ENCODE results near the gene MAGI2.

The MAGI2 gene

DNA sequence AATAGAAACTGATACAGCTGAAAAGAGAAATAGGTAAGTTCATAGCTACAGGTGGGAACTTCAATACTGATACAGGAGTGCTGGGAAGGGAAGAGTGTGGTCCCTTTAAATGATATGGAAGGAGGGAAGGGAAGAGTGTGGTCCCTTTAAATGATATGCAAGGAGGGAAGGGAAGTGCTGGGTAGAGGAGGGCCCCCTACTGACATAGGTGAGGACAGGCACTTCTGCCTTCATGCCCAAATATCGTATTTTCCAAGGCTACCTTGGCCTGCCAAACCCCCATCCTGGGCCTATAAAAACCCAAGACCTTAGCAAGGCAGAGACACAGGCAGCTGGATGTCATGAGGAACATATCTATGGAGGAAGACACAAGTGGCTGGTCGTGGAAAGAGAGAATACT, 92.3 kb downstream of the MAGI2 start:
- DNase-seq = no peak

DNA sequence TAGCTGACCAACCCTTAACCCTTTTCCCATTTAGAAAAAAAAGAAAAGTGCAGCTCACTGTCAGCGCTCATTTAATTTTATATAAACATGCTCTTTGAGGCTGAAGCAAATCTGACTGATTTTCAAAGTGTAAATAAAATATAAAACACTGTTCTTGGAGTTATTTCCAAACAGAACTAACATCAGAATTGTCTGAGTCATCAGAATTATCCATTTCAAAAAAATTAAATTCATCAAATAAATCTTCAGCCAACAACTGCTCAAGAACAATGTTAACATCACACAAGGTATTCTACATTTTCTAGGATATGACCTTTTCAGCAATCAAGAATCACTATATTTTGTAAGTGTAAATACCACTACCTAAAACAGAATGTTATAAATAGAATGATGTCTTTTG, 93.6 kb downstream of the MAGI2 start:
- no peak for DNase-seq

GRCh38 chr7:79357101-79357500, 96.4 kb downstream of the MAGI2 start:
- DNase-seq = no peak

- no peak for DNase-seq
Observed at GRCh38 chr7:79353720-79354468, 99.6 kb downstream of the MAGI2 start.

GRCh38 chr7:79352323-79352722, 101.1 kb downstream of the MAGI2 start:
- no peak for DNase-seq

DNA sequence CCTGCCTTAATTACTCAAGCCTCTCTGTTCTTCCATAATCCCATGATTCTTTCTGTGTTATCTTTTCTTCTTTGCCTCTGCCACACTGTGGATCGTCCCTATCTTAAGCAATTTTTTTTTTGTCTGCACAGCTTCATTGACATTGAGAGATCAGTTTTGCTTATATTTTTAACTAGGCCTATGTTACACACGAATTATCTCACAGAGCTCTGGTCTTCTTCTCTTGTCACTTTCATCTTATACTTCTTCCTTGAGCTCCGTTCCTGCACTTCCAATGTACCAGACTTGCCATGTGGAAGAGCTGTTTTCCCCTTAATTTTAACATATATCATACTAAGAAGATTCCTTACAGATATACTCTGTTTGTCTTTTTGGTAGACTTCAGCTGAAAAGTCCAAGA, 106.1 kb downstream of the MAGI2 start:
- no peak for DNase-seq

GRCh38 chr7:79341902-79342301, 111.6 kb downstream of the MAGI2 start:
- DNase-seq = no peak

DNA sequence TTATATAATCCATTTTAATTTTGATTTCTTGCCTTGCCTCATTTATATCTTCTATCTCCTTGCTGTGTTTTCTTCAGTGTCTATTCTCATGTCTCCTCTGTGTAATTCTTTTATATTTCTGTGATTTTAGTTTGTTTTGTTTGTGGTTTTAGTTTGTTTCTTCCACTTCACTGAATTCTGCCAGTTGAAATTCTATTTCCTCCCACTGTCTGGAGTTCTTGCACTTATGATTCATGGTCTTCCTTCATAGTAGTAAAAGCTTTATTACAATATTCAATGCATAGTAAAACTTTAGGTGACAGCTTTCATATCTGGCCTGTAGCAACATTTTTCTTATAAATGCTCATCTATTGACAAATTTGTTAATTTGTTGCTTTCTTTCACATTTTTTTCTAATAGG, 113.3 kb downstream of the MAGI2 start:
- DNase-seq = no peak

DNA sequence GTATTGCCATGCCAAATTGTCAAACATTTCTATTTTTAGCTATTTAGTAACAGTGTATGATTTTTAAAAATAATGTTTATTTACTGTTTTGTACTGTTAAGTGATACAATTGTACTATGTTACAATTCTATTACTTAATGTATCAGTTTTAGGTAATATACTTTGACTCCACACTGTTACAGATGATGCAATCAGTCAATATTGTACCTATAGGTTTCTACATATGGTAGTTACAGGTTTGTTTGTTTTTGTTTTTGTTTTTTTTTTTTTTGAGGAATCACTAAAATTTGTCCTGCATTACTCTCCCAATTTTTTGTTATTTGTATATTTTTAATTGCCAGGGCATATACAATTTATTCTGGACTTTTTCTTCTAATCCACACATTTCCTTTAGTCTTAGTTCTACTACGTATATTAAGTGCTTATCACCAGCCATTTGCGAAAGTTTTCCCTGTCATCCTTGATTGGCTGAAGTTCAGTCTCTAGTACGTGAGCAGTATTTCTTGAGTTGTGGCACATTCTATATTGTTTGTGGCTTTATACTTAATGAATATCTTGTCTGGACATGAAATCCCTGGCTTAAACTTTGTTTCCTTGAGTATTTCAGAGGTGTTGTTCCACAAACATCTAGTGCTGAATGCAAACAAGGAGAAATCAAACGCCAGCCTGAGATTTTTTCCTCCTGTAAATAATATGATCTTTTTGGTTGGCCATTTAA, 114.1 kb downstream of the MAGI2 start:
- DNase-seq = no peak

DNA sequence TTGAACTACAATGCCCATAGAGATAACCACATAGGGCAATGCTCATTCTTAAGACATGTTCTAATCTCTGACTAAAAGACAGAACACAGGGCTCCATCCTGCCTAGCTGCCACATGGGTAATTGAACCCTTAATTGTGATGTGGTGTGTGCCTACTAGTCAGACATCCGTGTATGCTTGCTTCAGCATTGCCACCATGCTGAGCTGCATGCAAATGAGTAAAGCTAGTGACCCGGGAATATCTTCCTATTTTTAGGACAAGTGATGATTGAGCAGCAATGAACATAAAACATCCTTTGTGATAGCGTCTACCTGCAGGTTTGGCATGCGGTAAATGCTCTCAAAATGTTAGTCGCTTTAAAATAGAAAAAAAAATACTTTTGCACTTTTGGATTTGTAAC, 115.8 kb downstream of the MAGI2 start:
- DNase-seq = no peak

DNA sequence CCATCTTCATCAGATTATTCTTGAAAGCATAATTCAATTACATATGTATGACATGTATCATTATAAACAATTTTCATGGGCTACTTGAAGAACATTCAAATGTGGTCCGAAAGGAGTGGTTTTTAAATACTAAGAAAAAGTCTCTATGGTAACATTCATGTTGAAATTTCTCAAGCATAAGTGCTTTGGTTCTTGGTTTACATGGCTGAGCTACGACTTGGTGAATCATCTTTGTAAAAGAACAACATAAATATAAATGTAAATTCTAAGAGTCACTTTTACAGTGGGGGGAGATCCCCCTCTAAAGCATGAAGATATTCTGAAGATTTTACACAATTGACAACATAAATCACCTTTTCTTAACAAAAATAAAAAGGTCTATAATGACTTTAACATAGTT, 118.6 kb downstream of the MAGI2 start:
- DNase-seq = no peak

- DNase-seq = no peak
Observed at GRCh38 chr7:79334334-79334733, 119.1 kb downstream of the MAGI2 start.

GRCh38 chr7:79332091-79332490, 121.4 kb downstream of the MAGI2 start:
- no peak for DNase-seq

DNA sequence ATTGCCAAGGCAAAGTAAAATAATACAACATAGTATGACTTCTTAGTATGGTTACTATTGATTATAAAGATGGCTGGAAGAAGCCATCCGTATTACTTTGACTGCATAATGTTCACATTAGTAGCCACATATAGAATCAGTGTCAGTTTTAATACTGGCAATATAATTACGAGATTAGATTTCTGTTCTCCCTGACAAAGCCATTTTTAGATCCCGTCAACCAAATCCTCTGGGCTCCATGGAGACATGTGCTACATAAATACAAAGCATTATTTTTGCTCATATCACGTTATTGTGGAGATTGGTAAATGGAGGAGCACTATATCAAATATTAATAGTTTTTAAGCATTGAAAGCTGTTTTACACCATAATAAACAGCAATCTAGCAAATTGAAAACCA, 124.0 kb downstream of the MAGI2 start:
- DNase-seq = no peak

GRCh38 chr7:79320741-79321473, 132.6 kb downstream of the MAGI2 start:
- DNase-seq = no peak

DNA sequence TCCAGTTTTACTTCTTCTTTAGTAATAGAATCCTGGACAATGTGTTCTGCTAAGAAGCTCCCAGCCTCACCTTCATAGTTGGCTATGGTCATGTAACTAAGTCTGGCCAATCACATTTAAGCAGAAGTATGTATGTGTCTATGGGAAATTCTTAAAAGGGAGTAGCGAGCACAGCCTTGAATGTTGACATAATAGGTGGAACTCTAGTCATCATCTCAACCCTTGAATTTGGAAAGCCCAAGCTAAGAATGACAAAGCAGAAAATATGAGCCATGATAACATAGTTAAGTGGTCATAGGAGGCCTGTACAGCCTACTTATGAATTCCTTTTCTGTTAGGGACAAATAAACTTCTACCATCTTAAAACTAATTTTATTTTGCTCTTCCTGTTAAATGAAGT, 134.1 kb downstream of the MAGI2 start:
- no peak for DNase-seq

GRCh38 chr7:79317728-79318127, 135.7 kb downstream of the MAGI2 start:
- DNase-seq = no peak

DNA sequence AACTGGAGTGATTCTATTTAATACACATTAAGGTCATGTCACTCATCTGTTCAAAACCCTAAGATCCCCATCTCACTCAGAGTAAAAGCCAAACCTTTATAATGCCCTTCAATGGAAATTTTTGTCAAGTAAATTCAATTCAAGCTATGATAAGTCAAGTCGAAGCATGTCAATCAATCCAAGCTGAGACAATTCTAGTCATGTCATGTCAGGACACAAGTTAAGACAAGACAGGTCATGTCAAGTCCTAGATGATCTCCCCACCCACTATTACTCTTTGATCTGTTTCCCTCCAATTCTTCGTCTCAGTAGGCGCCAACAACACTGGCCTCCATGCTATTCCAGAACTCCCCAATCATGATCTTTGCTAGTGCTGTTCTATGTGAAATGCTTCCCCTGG, 141.4 kb downstream of the MAGI2 start:
- no peak for DNase-seq

GRCh38 chr7:79308192-79308591, 145.3 kb downstream of the MAGI2 start:
- DNase-seq = no peak

- DNase-seq = no peak
Observed at GRCh38 chr7:79307376-79307775, 146.1 kb downstream of the MAGI2 start.

DNA sequence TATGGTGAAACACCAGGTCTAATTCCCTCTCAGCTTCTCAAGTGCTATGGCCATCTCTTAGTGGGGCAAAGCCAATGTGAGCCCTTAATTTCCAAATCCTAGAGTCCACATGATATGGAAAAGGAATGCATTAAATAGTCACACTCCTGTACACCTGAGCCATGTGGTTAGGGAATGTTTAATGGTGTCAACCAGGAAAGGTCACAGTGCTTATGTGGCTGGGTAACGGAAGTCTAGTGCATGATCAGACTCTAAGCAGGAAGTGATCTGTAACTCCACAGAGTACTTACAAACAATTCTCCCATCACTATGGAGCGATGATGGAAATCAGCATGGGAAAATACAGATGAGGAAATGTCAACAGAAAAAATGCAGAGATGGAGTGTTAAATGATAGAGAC, 148.8 kb downstream of the MAGI2 start:
- no peak for DNase-seq

- DNase-seq = no peak
Observed at GRCh38 chr7:79302293-79302692, 151.2 kb downstream of the MAGI2 start.

GRCh38 chr7:79301419-79301818, 152.0 kb downstream of the MAGI2 start:
- no peak for DNase-seq

GRCh38 chr7:79300573-79300972, 152.9 kb downstream of the MAGI2 start:
- no peak for DNase-seq
